A549 (cell line): ENCODE measurements around the gene ALDH2. TPM values are rescaled to one million over a fixed set of nuclear protein-coding genes. Genes with fewer than 3 reads are reported as not detected.

Experiments used
- ATAC-seq, 2 experiments: fragments of 200-7000 bp in 1 of 2; fragments of >200 bp in 1 of 2; cut with Nextera tagmentation in 1 of 2; cut with Tn5 transposase in 1 of 2; 3 replicates each; pipeline versions ENCODE4 v1.8.0 to v1.9.1; 2018 to 2020; ENCODE audit warnings: mild to moderate bottlenecking in 1 of 2, moderate library complexity in 1 of 2
- CTCF ChIA-PET: fragments of 300-600 bp; sonication (Branson Sonifier 250); formaldehyde crosslinking; extraction: SDS; loops from one replicate; lab custom pipeline; 2021; ENCODE audit warnings: antibody characterized with exemption, inconsistent platforms; lab: Yijun Ruan, JAX
- POLR2A ChIA-PET: fragments of 350-600 bp; formaldehyde crosslinking; extraction: SDS; loops from one replicate; lab custom pipeline; 2021; ENCODE audit warnings: antibody characterized with exemption, inconsistent platforms; lab: Yijun Ruan, JAX
- DNase-seq, 2 experiments: peaks; one replicate each; pipeline versions ENCODE4 v3.0.0 to v3.0.0-alpha.2; 2011 to 2016; ENCODE audit warnings: low read depth in 1 of 2, low spot score in 1 of 2
- FAIRE-seq: peaks from 2 replicates; lab custom pipeline; 2011; peaks lifted over from hg19 to GRCh38; lab: Jason Lieb, UNC
- H3K27ac ChIP-seq, 2 experiments: fragments of >200 bp; sonication (Bioruptor Twin); formaldehyde crosslinking; 3 replicates each; pipeline ENCODE4 v1.5.1; 2016 to 2017
- H3K4me1 ChIP-seq: fragments of >200 bp; sonication (Bioruptor Twin); formaldehyde crosslinking; 3 replicates; pipeline ENCODE4 v1.6.1; 2016
- H3K4me2 ChIP-seq: fragments of >200 bp; sonication (Bioruptor Twin); formaldehyde crosslinking; 3 replicates; pipeline ENCODE4 v1.6.1; 2016
- H3K4me3 ChIP-seq: fragments of >200 bp; sonication (Bioruptor Twin); formaldehyde crosslinking; 3 replicates; pipeline ENCODE4 v1.5.1; 2016
- H3K9me3 ChIP-seq: fragments of >200 bp; sonication (Bioruptor Twin); formaldehyde crosslinking; 3 replicates; pipeline ENCODE4 v1.6.1; 2016
- BHLHE40 ChIP-seq: IDR thresholded peaks from 2 replicates; pipeline ENCODE4 v1.6.1; 2012; ENCODE audit warnings: low read depth, low read length, inconsistent platforms
- CBX8 ChIP-seq: fragments of 200-600 bp; sonication (generic); IDR thresholded peaks from 2 replicates; pipeline ENCODE4 v1.6.1; 2016
- CEBPB ChIP-seq, 2 experiments: fragments of >200 bp in 1 of 2; sonication (Bioruptor Twin) in 1 of 2; formaldehyde crosslinking in 1 of 2; IDR thresholded peaks; 2 replicates each; pipeline ENCODE4 v1.6.1; 2012 to 2016
- CHD4 ChIP-seq: fragments of 200-600 bp; sonication (generic); IDR thresholded peaks from 2 replicates; pipeline ENCODE4 v1.6.1; 2016; ENCODE audit warnings: antibody characterized with exemption, mild to moderate bottlenecking, borderline replicate concordance
- EHF ChIP-seq: fragments of 250-450 bp; sonication (Bioruptor Pico); IDR thresholded peaks from 2 replicates; pipeline ENCODE4 v1.5.0; 2020; ENCODE audit warnings: mild to moderate bottlenecking
- EP300 ChIP-seq, 2 experiments: fragments of >200 bp; sonication (Bioruptor Twin); formaldehyde crosslinking; IDR thresholded peaks; 2 replicates in 1 of 2; 3 replicates in 1 of 2; pipeline ENCODE4 v1.6.1; 2016 to 2017
- FOSL2 ChIP-seq, 2 experiments: fragments of 450-650 bp in 1 of 2; fragments of >200 bp in 1 of 2; sonication (Bioruptor Twin) in 1 of 2; formaldehyde crosslinking; IDR thresholded peaks; 2 replicates each; pipeline versions ENCODE4 v1.5.0 to v1.6.1; 2016 to 2020; ENCODE audit warnings: mild to moderate bottlenecking in 1 of 2, moderate library complexity in 1 of 2
- HEYL ChIP-seq: fragments of 250-450 bp; sonication (Bioruptor Pico); IDR thresholded peaks from 2 replicates; pipeline ENCODE4 v1.8.0; 2021; ENCODE audit warnings: mild to moderate bottlenecking, moderate library complexity
- HOXA7 ChIP-seq: fragments of 250-450 bp; sonication (Bioruptor Pico); IDR thresholded peaks from 2 replicates; pipeline ENCODE4 v1.5.0; 2020; ENCODE audit warnings: mild to moderate bottlenecking, moderate library complexity
- KDM5A ChIP-seq: fragments of 200-600 bp; sonication (generic); IDR thresholded peaks from 2 replicates; pipeline ENCODE4 v1.6.1; 2016; ENCODE audit warnings: antibody characterized with exemption, mild to moderate bottlenecking
- MYC ChIP-seq: IDR thresholded peaks from 2 replicates; pipeline ENCODE4 v1.6.1; 2012; ENCODE audit warnings: mild to moderate bottlenecking, inconsistent platforms, low read length, improper control_type of control experiment, borderline replicate concordance
- NFE2L2 ChIP-seq: fragments of 150-350 bp; conservative IDR thresholded peaks from 2 replicates; pipeline ENCODE4 v1.6.1; 2014; ENCODE audit warnings: low read length
- NPAS2 ChIP-seq: fragments of 250-450 bp; sonication (Bioruptor Pico); IDR thresholded peaks from 2 replicates; pipeline ENCODE4 v1.8.0; 2022; ENCODE audit warnings: mild to moderate bottlenecking, moderate library complexity, borderline replicate concordance
- TFCP2L1 ChIP-seq: fragments of 250-450 bp; sonication (Bioruptor Pico); IDR thresholded peaks from 2 replicates; pipeline ENCODE4 v1.5.0; 2021; ENCODE audit warnings: mild to moderate bottlenecking
- TP53 ChIP-seq: fragments of 250-450 bp; sonication (Bioruptor Pico); IDR thresholded peaks from 2 replicates; pipeline ENCODE4 v1.5.0; 2021; ENCODE audit warnings: mild to moderate bottlenecking, moderate library complexity
- ZFP36 ChIP-seq: fragments of 450-650 bp; IDR thresholded peaks from 2 replicates; pipeline ENCODE4 v1.6.1; 2014; ENCODE audit warnings: borderline replicate concordance; ENCODE audit not compliant: partially characterized antibody
- WGBS: methylation state at CpG from one replicate; pipeline ENCODE4 v1.1.6; 2017; ENCODE audit errors: missing lambda C conversion rate; 5-methylcytosine and 5-hydroxymethylcytosine counted together
- polyA plus RNA-seq, 4 experiments: library from polyadenylated mRNA; depleted of rRNA in 3 of 4; stranded (reverse); fragments of >200 nt; fragmentation: RNase III in 1 of 4; extraction: RNeasy Plus Mini Kit Qiagen cat#74134 plus additional on column Dnase treatment in 1 of 4; gene quantifications; 2 replicates in 3 of 4; 3 replicates in 1 of 4; pipeline ENCODE4 v1.2.3, GENCODE V29; 2011 to 2017
- TF ChIP-seq, protein P1 (sequence below): IDR thresholded peaks from 2 replicates; pipeline ENCODE4 v1.6.1; 2012
- TF ChIP-seq, protein P2 (sequence below): fragments of 450-650 bp; IDR thresholded peaks from 2 replicates; pipeline ENCODE4 v1.6.1; 2014; ENCODE audit warnings: antibody characterized with exemption
- TF ChIP-seq, protein P3 (sequence below): fragments of >200 bp; sonication (Bioruptor Twin); formaldehyde crosslinking; IDR thresholded peaks from 3 replicates; pipeline ENCODE4 v1.6.1; 2016
- TF ChIP-seq, protein P4 (sequence below): fragments of 150-350 bp; IDR thresholded peaks from 2 replicates; pipeline ENCODE4 v1.6.1; 2014; ENCODE audit warnings: low read depth, mild to moderate bottlenecking, low read length
- TF ChIP-seq, protein P5 (sequence below): fragments of >200 bp; sonication (Bioruptor Twin); formaldehyde crosslinking; IDR thresholded peaks from 3 replicates; pipeline ENCODE4 v1.5.1; 2016

ALDH2 gene
- polyA plus RNA-seq, 2 of the 4 experiments (the other 2 are of a cell fraction) = 97.5 to 123 TPM

DNA sequence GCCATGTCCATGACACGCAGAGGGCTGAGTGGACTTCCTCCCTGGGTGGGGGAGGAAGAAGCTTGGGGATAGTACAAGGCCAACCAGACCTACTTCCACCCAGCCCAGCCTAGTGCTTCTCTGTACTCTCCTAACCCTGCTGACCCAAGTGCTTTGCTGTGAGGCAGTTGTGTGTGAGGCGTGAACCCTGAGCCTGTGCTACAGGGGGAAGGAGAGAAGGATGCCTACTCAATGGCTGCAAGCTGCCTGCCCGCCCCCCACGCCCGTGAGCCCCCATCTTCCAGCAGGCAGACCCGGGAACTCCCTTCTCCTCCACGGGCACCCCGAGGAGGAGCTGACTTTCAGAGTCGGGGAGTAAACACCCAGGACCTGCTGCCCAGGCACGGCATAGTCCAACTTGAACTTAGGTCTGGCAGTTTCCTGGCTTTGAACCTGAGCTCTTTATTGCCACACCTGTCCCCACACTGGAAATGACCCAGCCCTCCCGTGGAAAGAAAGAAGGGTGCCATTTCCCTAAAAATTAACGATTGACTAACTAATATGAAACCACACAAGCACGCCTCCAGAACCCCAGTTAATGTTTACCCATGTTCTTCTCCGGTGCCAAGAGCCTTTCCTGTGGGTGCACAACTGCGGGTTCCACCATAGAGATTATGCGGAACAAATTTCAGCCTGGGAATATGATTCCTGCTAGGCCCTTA lies 10.8 kb downstream of the ALDH2 start:
- DNase-seq (peak; percentile 37 to 50), ATAC-seq (peak; percentile 48 to 50; a peak in 5 of 6 replicates), FAIRE-seq (no peak)
- 19% methylated on average over 10 of the region's 16 CpGs for WGBS
- Histone ChIP-seq H3K4me2 (peak overlapping the region; percentile 72), H3K9me3 (peaks cover 10% of the 10 kb centered on the region; the same call in 2 of the 3 replicates), H3K4me1 (peaks cover 68% of the 10 kb centered on the region), H3K27ac (peak overlapping the region; percentile 70 to 88), H3K4me3 (no peak overlapping the region)
- CTCF ChIA-PET = interaction anchor here (0.8 to 1.7 kb wide), 4 partner anchors 11 to 35 kb away, joined by 3 to 7 read pairs (median 3); no protein-coding TSS in a partner anchor
- POLR2A ChIA-PET = no interaction called here
- TF ChIP-seq CEBPB (IDR thresholded peaks at IDR 0.05) (no peak), NFE2L2 (no peak), TFCP2L1 (CRISPR knock-in tag) (no peak), EP300 (IDR thresholded peaks at IDR 0.05) (no peak), EHF (CRISPR knock-in tag) (no peak), FOSL2 (IDR thresholded peaks at IDR 0.05) (no peak), FOSL2 (CRISPR knock-in tag; IDR thresholded peaks at IDR 0.05) (no peak), CHD4 (no peak), MYC (no peak)
- TF ChIP-seq, protein P1, sequence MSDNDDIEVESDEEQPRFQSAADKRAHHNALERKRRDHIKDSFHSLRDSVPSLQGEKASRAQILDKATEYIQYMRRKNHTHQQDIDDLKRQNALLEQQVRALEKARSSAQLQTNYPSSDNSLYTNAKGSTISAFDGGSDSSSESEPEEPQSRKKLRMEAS = no peak
- TF ChIP-seq, protein P2, sequence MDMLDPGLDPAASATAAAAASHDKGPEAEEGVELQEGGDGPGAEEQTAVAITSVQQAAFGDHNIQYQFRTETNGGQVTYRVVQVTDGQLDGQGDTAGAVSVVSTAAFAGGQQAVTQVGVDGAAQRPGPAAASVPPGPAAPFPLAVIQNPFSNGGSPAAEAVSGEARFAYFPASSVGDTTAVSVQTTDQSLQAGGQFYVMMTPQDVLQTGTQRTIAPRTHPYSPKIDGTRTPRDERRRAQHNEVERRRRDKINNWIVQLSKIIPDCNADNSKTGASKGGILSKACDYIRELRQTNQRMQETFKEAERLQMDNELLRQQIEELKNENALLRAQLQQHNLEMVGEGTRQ = no peak
- TF ChIP-seq, protein P3, sequence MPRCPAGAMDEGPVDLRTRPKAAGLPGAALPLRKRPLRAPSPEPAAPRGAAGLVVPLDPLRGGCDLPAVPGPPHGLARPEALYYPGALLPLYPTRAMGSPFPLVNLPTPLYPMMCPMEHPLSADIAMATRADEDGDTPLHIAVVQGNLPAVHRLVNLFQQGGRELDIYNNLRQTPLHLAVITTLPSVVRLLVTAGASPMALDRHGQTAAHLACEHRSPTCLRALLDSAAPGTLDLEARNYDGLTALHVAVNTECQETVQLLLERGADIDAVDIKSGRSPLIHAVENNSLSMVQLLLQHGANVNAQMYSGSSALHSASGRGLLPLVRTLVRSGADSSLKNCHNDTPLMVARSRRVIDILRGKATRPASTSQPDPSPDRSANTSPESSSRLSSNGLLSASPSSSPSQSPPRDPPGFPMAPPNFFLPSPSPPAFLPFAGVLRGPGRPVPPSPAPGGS = no peak
- TF ChIP-seq, protein P4, sequence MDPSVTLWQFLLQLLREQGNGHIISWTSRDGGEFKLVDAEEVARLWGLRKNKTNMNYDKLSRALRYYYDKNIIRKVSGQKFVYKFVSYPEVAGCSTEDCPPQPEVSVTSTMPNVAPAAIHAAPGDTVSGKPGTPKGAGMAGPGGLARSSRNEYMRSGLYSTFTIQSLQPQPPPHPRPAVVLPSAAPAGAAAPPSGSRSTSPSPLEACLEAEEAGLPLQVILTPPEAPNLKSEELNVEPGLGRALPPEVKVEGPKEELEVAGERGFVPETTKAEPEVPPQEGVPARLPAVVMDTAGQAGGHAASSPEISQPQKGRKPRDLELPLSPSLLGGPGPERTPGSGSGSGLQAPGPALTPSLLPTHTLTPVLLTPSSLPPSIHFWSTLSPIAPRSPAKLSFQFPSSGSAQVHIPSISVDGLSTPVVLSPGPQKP = no peak

DNA sequence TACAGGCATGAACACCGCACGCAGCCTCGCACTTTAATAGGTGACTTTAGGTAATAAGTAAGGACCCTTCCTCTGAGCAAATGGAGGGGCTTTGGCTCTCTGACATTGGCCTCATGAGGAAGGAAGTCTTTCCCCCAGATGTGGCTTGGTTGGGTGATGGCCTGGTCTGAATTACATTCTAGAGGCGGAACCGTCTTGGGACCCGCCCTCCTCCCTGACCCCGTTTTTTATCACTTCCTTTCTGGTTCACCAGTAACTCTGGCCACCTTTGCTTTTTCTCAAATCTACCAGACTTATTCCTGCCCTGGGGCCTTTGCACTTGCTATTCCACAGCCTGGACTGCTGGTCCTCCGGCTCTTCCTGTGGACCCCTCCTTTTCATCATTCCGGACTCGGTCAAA lies 13.4 kb downstream of the ALDH2 start:
- POLR2A ChIA-PET = no interaction called here
- WGBS = 97% methylated on average over 10 of the region's 10 CpGs
- DNase-seq (no peak), FAIRE-seq (no peak), ATAC-seq (no peak)
- CTCF ChIA-PET = interaction anchor here (1.9 kb wide), 1 partner anchor 26 kb away, joined by 9 read pairs; no protein-coding TSS in a partner anchor
- H3K4me2 ChIP-seq = no peak overlapping the region
- H3K4me1 ChIP-seq = peaks cover 43% of the 10 kb centered on the region
- TF ChIP-seq KDM5A = no peak
- no peak for TF ChIP-seq CEBPB (IDR thresholded peaks at IDR 0.05)
- TF ChIP-seq, protein P3 = no peak
- TF ChIP-seq TP53 (CRISPR knock-in tag) = no peak
- TF ChIP-seq CBX8 = no peak
- TF ChIP-seq, protein P2 = no peak
- TF ChIP-seq BHLHE40 = no peak
- TF ChIP-seq NPAS2 (CRISPR knock-in tag) = no peak
- TF ChIP-seq ZFP36 = no peak
- no peak for TF ChIP-seq HOXA7 (CRISPR knock-in tag)
- TF ChIP-seq, protein P5, sequence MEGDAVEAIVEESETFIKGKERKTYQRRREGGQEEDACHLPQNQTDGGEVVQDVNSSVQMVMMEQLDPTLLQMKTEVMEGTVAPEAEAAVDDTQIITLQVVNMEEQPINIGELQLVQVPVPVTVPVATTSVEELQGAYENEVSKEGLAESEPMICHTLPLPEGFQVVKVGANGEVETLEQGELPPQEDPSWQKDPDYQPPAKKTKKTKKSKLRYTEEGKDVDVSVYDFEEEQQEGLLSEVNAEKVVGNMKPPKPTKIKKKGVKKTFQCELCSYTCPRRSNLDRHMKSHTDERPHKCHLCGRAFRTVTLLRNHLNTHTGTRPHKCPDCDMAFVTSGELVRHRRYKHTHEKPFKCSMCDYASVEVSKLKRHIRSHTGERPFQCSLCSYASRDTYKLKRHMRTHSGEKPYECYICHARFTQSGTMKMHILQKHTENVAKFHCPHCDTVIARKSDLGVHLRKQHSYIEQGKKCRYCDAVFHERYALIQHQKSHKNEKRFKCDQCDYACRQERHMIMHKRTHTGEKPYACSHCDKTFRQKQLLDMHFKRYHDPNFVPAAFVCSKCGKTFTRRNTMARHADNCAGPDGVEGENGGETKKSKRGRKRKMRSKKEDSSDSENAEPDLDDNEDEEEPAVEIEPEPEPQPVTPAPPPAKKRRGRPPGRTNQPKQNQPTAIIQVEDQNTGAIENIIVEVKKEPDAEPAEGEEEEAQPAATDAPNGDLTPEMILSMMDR = no peak
- no peak for TF ChIP-seq HEYL (CRISPR knock-in tag)
- no peak for TF ChIP-seq EHF (CRISPR knock-in tag)
- peaks cover 10% of the 10 kb centered on the region; the same call in 2 of the 3 replicates for H3K9me3 ChIP-seq
- H3K4me3 ChIP-seq = no peak overlapping the region
- peak overlapping the region in 1 of 2 experiments; percentile 26; a peak in 2 of 6 replicates for H3K27ac ChIP-seq
